Neural progenitor cell (in vitro differentiated cells): ENCODE results near the gene GLCE.

Source experiments
- EZH2 ChIP-seq: fragments of 200-600 bp; sonication (generic); IDR thresholded peaks from 2 replicates; pipeline ENCODE4 v1.6.1; 2017; ENCODE audit warnings: antibody characterized with exemption, mild to moderate bottlenecking, moderate library complexity
- EZH2phosphoT487 ChIP-seq: fragments of 200-600 bp; sonication (generic); IDR thresholded peaks from 2 replicates; pipeline ENCODE4 v1.6.1; 2017; ENCODE audit warnings: antibody characterized with exemption
- TF ChIP-seq, protein P1 (sequence below): fragments of 200-600 bp; sonication (generic); IDR thresholded peaks from 2 replicates; pipeline ENCODE4 v1.5.1; 2017; ENCODE audit warnings: antibody characterized with exemption, mild to moderate bottlenecking

DNA sequence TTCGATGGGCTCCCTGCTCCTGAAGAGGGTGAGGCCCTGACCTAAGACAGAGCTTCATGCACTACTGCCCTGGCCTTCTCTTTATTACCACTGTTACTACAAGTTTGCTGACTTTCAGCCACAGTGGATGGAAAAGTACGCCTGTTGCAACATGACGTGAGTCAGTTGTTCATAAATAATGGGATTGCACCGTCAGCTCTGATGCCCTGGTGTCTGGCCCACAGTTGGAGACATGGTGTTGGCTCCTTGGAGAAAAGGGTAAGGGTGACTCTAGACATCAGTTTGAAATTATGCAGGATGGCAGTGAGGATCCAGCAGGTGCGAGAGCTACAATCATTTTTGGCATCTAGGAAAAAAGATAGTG, 143.7 kb downstream of the GLCE start:
- TF ChIP-seq, protein P1, sequence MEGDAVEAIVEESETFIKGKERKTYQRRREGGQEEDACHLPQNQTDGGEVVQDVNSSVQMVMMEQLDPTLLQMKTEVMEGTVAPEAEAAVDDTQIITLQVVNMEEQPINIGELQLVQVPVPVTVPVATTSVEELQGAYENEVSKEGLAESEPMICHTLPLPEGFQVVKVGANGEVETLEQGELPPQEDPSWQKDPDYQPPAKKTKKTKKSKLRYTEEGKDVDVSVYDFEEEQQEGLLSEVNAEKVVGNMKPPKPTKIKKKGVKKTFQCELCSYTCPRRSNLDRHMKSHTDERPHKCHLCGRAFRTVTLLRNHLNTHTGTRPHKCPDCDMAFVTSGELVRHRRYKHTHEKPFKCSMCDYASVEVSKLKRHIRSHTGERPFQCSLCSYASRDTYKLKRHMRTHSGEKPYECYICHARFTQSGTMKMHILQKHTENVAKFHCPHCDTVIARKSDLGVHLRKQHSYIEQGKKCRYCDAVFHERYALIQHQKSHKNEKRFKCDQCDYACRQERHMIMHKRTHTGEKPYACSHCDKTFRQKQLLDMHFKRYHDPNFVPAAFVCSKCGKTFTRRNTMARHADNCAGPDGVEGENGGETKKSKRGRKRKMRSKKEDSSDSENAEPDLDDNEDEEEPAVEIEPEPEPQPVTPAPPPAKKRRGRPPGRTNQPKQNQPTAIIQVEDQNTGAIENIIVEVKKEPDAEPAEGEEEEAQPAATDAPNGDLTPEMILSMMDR, result no peak
- TF ChIP-seq EZH2, result no peak
- TF ChIP-seq EZH2phosphoT487, result no peak
